ENCODE measurements around the gene REV3L.

DNA sequence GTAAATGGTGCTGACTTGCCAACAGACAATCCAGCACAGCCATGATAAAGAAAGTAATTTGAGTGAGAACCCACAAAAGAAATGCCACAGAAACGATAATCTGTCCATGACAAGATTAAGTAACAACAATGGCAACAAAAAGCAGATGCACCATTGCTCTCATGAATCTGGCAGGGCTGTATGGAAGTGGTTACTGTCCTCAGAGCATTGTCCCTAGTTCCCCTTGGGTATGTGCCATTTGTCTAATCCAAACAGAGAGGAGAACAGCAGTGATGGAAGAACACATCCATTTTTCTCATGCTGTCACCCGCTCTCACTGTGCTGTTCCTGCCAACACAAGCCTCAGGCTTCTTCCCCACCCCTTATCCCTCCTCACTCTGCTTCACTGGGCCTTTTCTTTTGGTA is 65.8 kb downstream of the REV3L start:
- TF ChIP-seq, protein P1, sequence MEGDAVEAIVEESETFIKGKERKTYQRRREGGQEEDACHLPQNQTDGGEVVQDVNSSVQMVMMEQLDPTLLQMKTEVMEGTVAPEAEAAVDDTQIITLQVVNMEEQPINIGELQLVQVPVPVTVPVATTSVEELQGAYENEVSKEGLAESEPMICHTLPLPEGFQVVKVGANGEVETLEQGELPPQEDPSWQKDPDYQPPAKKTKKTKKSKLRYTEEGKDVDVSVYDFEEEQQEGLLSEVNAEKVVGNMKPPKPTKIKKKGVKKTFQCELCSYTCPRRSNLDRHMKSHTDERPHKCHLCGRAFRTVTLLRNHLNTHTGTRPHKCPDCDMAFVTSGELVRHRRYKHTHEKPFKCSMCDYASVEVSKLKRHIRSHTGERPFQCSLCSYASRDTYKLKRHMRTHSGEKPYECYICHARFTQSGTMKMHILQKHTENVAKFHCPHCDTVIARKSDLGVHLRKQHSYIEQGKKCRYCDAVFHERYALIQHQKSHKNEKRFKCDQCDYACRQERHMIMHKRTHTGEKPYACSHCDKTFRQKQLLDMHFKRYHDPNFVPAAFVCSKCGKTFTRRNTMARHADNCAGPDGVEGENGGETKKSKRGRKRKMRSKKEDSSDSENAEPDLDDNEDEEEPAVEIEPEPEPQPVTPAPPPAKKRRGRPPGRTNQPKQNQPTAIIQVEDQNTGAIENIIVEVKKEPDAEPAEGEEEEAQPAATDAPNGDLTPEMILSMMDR (IDR thresholded peaks at IDR 0.05; ENCODE audit: insufficient read depth, low read length) = no peak
- TF ChIP-seq SPI1 (IDR thresholded peaks at IDR 0.05; ENCODE audit: borderline replicate concordance, low read depth) (no peak), POLR2AphosphoS5 (IDR thresholded peaks at IDR 0.05; ENCODE audit: low read depth) (no peak), REST (IDR thresholded peaks at IDR 0.05; ENCODE audit: insufficient replicate concordance, low read depth) (no peak), GABPA (IDR thresholded peaks at IDR 0.05; ENCODE audit: low read depth) (no peak)

Data from HL-60 (cell line).